IMR-90 (cell line): ENCODE measurements around the gene FBXO9. TPM values are rescaled to one million over a fixed set of nuclear protein-coding genes. Genes with fewer than 3 reads are reported as not detected.

Experiments
- ATAC-seq: fragments of 200-7000 bp; cut with Tn5 transposase; 2 replicates; pipeline ENCODE4 v1.9.1; 2020; ENCODE audit warnings: low read depth, mild to moderate bottlenecking, moderate library complexity
- BruUV-seq: library from RNA; stranded (reverse); fragments of 400-500 nt; replicated peaks from 2 replicates; lab custom pipeline; 2021; lab: Mats Ljungman, UMichigan
- CTCF ChIA-PET: fragments of 300-600 bp; formaldehyde crosslinking; extraction: SDS; loops from one replicate; lab custom pipeline; 2021; ENCODE audit warnings: antibody characterized with exemption; lab: Yijun Ruan, JAX
- POLR2A ChIA-PET: fragments of 300-600 bp; sonication (Branson Sonifier 250); formaldehyde crosslinking; loops from one replicate; lab custom pipeline; 2022; ENCODE audit warnings: antibody characterized with exemption; ENCODE audit not compliant: unreplicated experiment; lab: Charles Lee
- DNase-seq: peaks from one replicate; pipeline ENCODE4 v3.0.0; 2013
- H2AFZ ChIP-seq: replicated peaks from 2 replicates; pipeline ENCODE3; 2013; ENCODE audit warnings: low read length, mild to moderate bottlenecking; ENCODE audit not compliant: poor library complexity
- H2AK5ac ChIP-seq: 2 replicates; pipeline ENCODE4 v1.6.1; 2013; ENCODE audit warnings: low read depth, low read length, inconsistent platforms
- H2AK9ac ChIP-seq: replicated peaks from 2 replicates; pipeline ENCODE3; 2013; ENCODE audit warnings: mild to moderate bottlenecking, low read depth, low read length, moderate library complexity; ENCODE audit not compliant: poor library complexity
- H2BK120ac ChIP-seq: 2 replicates; pipeline ENCODE4 v1.6.1; 2013; ENCODE audit warnings: low read depth, low read length, inconsistent platforms
- H2BK15ac ChIP-seq: 3 replicates; pipeline ENCODE4 v1.6.1; 2013; ENCODE audit warnings: low read depth, low read length, inconsistent platforms
- H2BK20ac ChIP-seq: 2 replicates; pipeline ENCODE4 v1.6.1; 2013; ENCODE audit warnings: low read depth, mild to moderate bottlenecking, inconsistent platforms, low read length, moderate library complexity
- H2BK5ac ChIP-seq: 2 replicates; pipeline ENCODE4 v1.6.1; 2013; ENCODE audit warnings: mild to moderate bottlenecking, low read depth, low read length, inconsistent platforms; ENCODE audit not compliant: poor library complexity, severe bottlenecking
- H3K14ac ChIP-seq: replicated peaks from 2 replicates; pipeline ENCODE4 v1.6.1; 2013; ENCODE audit warnings: low read depth, low read length, inconsistent platforms
- H3K18ac ChIP-seq: 2 replicates; pipeline ENCODE4 v1.6.1; 2013; ENCODE audit warnings: low read depth, low read length, control low read depth
- H3K23ac ChIP-seq: 2 replicates; pipeline ENCODE4 v1.6.1; 2013; ENCODE audit warnings: low read depth, low read length, inconsistent platforms
- H3K27ac ChIP-seq: 2 replicates; pipeline ENCODE4 v1.5.1; 2013; ENCODE audit warnings: mild to moderate bottlenecking, control low read depth, low read length; ENCODE audit not compliant: insufficient read depth
- H3K27me3 ChIP-seq: 2 replicates; pipeline ENCODE4 v1.6.1; 2013; ENCODE audit warnings: low read length; ENCODE audit not compliant: control insufficient read depth, insufficient read depth
- H3K36me3 ChIP-seq: 2 replicates; pipeline ENCODE4 v1.6.1; 2013; ENCODE audit warnings: low read length, mixed read lengths; ENCODE audit not compliant: control insufficient read depth, insufficient read depth
- H3K4ac ChIP-seq: 2 replicates; pipeline ENCODE4 v1.6.1; 2013; ENCODE audit warnings: low read depth, low read length, inconsistent platforms
- H3K4me1 ChIP-seq: 2 replicates; pipeline ENCODE4 v1.6.1; 2013; ENCODE audit warnings: low read length, mixed read lengths; ENCODE audit not compliant: control insufficient read depth, insufficient read depth
- H3K4me2 ChIP-seq: 2 replicates; pipeline ENCODE4 v1.6.1; 2013; ENCODE audit warnings: low read depth, mild to moderate bottlenecking, control low read depth, low read length, moderate library complexity
- H3K4me3 ChIP-seq: 2 replicates; pipeline ENCODE4 v1.5.1; 2013; ENCODE audit warnings: low read depth, mild to moderate bottlenecking, control low read depth, low read length, moderate library complexity; ENCODE audit not compliant: insufficient read depth
- H3K56ac ChIP-seq: 2 replicates; pipeline ENCODE4 v1.6.1; 2013; ENCODE audit warnings: low read length, inconsistent platforms; ENCODE audit not compliant: insufficient read depth; ENCODE audit errors: extremely low read depth
- H3K79me1 ChIP-seq, 2 experiments: 2 replicates each; pipeline ENCODE4 v1.6.1; 2013; ENCODE audit warnings: low read length in 2 of 2, inconsistent platforms in 1 of 2, low read depth in 1 of 2
- H3K9ac ChIP-seq: 2 replicates; pipeline ENCODE4 v1.6.1; 2013; ENCODE audit warnings: low read depth, low read length, control low read depth
- H3K9me1 ChIP-seq: 2 replicates; pipeline ENCODE4 v1.6.1; 2013; ENCODE audit warnings: low read length, inconsistent platforms; ENCODE audit not compliant: insufficient read depth
- H3K9me3 ChIP-seq: 2 replicates; pipeline ENCODE4 v1.6.1; 2013; ENCODE audit warnings: low read length; ENCODE audit not compliant: control insufficient read depth, insufficient read depth
- H4K20me1 ChIP-seq: 2 replicates; pipeline ENCODE4 v1.6.1; 2013; ENCODE audit warnings: low read length, inconsistent platforms; ENCODE audit not compliant: insufficient read depth
- H4K5ac ChIP-seq: 2 replicates; pipeline ENCODE4 v1.6.1; 2013; ENCODE audit warnings: mild to moderate bottlenecking, low read depth, low read length, control low read depth
- H4K8ac ChIP-seq, 2 experiments: 2 replicates each; pipeline ENCODE4 v1.6.1; 2013; ENCODE audit warnings: low read depth in 2 of 2, low read length in 2 of 2, control low read depth in 1 of 2, inconsistent platforms in 1 of 2
- H4K91ac ChIP-seq: 2 replicates; pipeline ENCODE4 v1.6.1; 2013; ENCODE audit warnings: low read depth, low read length, inconsistent platforms; ENCODE audit not compliant: insufficient read depth
- BHLHE40 ChIP-seq: fragments of 150-350 bp; IDR thresholded peaks from 2 replicates; pipeline ENCODE4 v1.6.1; 2016; ENCODE audit warnings: mild to moderate bottlenecking, low read depth, low read length
- CEBPB ChIP-seq: IDR thresholded peaks from 2 replicates; pipeline ENCODE4 v1.6.1; 2012; ENCODE audit warnings: low read depth, low read length, improper control_type of control experiment
- CHD1 ChIP-seq: IDR thresholded peaks from 2 replicates; pipeline ENCODE4 v1.6.1; 2012; ENCODE audit warnings: low read depth, low read length, improper control_type of control experiment
- FOS ChIP-seq: fragments of 150-350 bp; IDR thresholded peaks from 2 replicates; pipeline ENCODE4 v1.6.1; 2016; ENCODE audit warnings: low read depth, low read length
- MAFK ChIP-seq: IDR thresholded peaks from 2 replicates; pipeline ENCODE4 v1.6.1; 2012; ENCODE audit warnings: low read depth, low read length, improper control_type of control experiment
- MAZ ChIP-seq: IDR thresholded peaks from 2 replicates; pipeline ENCODE4 v1.6.1; 2012; ENCODE audit warnings: low read depth, mild to moderate bottlenecking, low read length, improper control_type of control experiment, moderate library complexity, borderline replicate concordance
- MXI1 ChIP-seq: IDR thresholded peaks from 2 replicates; pipeline ENCODE4 v1.6.1; 2012; ENCODE audit warnings: low read depth, mild to moderate bottlenecking, low read length, moderate library complexity, borderline replicate concordance
- NFE2L2 ChIP-seq: fragments of 150-350 bp; IDR thresholded peaks from 2 replicates; pipeline ENCODE4 v1.6.1; 2016; ENCODE audit warnings: low read depth, mild to moderate bottlenecking, low read length
- POLR2A ChIP-seq: IDR thresholded peaks from 2 replicates; pipeline ENCODE4 v1.6.1; 2012; ENCODE audit warnings: mild to moderate bottlenecking, low read depth, low read length
- RAD21 ChIP-seq: IDR thresholded peaks from 2 replicates; pipeline ENCODE4 v1.6.1; 2012; ENCODE audit warnings: low read length, improper control_type of control experiment
- RCOR1 ChIP-seq: IDR thresholded peaks from 2 replicates; pipeline ENCODE4 v1.6.1; 2012; ENCODE audit warnings: mild to moderate bottlenecking, low read length, improper control_type of control experiment; ENCODE audit not compliant: insufficient replicate concordance
- RFX5 ChIP-seq: IDR thresholded peaks from 2 replicates; pipeline ENCODE4 v1.8.0; 2012; ENCODE audit warnings: low read depth, mild to moderate bottlenecking, low read length, moderate library complexity
- SMC3 ChIP-seq: fragments of 150-350 bp; IDR thresholded peaks from 2 replicates; pipeline ENCODE4 v1.6.1; 2016; ENCODE audit warnings: low read depth, mild to moderate bottlenecking, antibody characterized with exemption, low read length, moderate library complexity
- WGBS, 2 experiments: methylation state at CpG; one replicate each; pipeline versions ENCODE4 v1.1.5 to v1.1.7; 2013; ENCODE audit warnings: missing lambda C conversion rate in 2 of 2; ENCODE audit not compliant: insufficient read length in 1 of 2; ENCODE audit errors: extremely low coverage in 2 of 2; 5-methylcytosine and 5-hydroxymethylcytosine counted together
- dilution Hi-C: fragments of 300-500 bp; cut with HindIII; formaldehyde crosslinking; loops from one replicate; pipeline ENCODE4 v1.14.3; 2018; ENCODE audit warnings: low sequenced_read_pairs; ENCODE audit not compliant: unreplicated experiment
- in situ Hi-C: fragments of 300-500 bp; cut with MboI; formaldehyde crosslinking; loops from 3 replicates; pipeline ENCODE4 v1.14.3; 2019; ENCODE audit warnings: low sequenced_read_pairs, inconsistent platforms, mixed read lengths
- intact Hi-C: fragments of 100-400 bp; cut with micrococcal nuclease; formaldehyde crosslinking; loops from 2 replicates; pipeline ENCODE4 v1.10.0; 2022
- polyA plus RNA-seq, 3 experiments: library from polyadenylated mRNA; depleted of rRNA; stranded (reverse); fragments of >200 nt; gene quantifications; 2 replicates each; pipeline ENCODE4 v1.2.3, GENCODE V29; 2012; ENCODE audit warnings: low replicate concordance in 1 of 3
- total RNA-seq: library from RNA; depleted of rRNA; stranded (reverse); fragments of >200 nt; gene quantifications from 2 replicates; pipeline ENCODE4 v1.2.3, GENCODE V29; 2012
- TF ChIP-seq, protein P1 (sequence below): conservative IDR thresholded peaks from 2 replicates; pipeline ENCODE4 v1.5.1; 2012; ENCODE audit warnings: mild to moderate bottlenecking, low read depth, low read length, improper control_type of control experiment
- TF ChIP-seq, protein P2 (sequence below): fragments of 150-350 bp; IDR thresholded peaks from 2 replicates; pipeline ENCODE4 v1.6.1; 2016; ENCODE audit warnings: low read depth, mild to moderate bottlenecking, low read length, moderate library complexity, borderline replicate concordance
- TF ChIP-seq, protein P3 (sequence below): fragments of 150-350 bp; IDR thresholded peaks from 2 replicates; pipeline ENCODE4 v1.6.1; 2017; ENCODE audit warnings: mild to moderate bottlenecking, antibody characterized with exemption, low read length, low read depth

FBXO9 gene
- total and polyA plus RNA-seq, 2 of the 4 experiments (the other 2 are of a cell fraction) = 49.6 to 65.9 TPM

DNA sequence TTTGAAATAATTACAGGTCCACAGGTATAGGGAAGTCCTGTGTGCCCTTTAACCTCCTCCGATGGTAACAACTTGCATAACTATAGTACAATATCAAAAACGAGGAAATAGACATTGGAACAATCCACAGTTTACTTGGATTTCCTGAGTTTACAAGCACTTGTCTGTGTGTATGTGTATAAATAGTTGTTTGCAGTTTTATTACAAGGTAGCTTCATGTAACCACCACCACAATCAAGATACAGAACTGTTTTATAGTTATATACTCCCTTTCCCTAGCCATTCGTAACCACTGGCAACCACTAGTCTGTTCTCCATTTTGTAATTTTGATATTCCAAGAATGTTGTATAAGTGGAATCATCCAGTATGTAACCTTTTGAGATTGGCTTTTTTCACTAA is 9.1 kb downstream of the FBXO9 start:
- Histone ChIP-seq H3K27ac (no peak overlapping the region), H3K79me1 (peaks cover 6 to 13% of the 10 kb centered on the region in 2 experiments), H3K4me3 (no peak overlapping the region), H3K23ac (no peak overlapping the region), H3K9me3 (no peaks in the 10 kb centered on the region), H4K5ac (no peak overlapping the region), H3K14ac (no peak overlapping the region), H3K36me3 (peaks cover 16% of the 10 kb centered on the region), H3K4ac (no peak overlapping the region), H3K56ac (no peak overlapping the region), H4K91ac (no peak overlapping the region), H2BK15ac (no peak overlapping the region), H3K4me2 (no peak overlapping the region), H2BK120ac (no peak overlapping the region), H3K18ac (no peak overlapping the region), H3K9me1 (no peaks in the 10 kb centered on the region), H3K27me3 (no peaks in the 10 kb centered on the region), H4K8ac (no peak overlapping the region), H2BK5ac (no peak overlapping the region), H2AFZ (no peak overlapping the region), H4K20me1 (no peaks in the 10 kb centered on the region; the same call in 1 of the 2 replicates), H2AK5ac (no peak overlapping the region), H2AK9ac (no peak overlapping the region), H2BK20ac (no peak overlapping the region), H3K9ac (no peak overlapping the region), H3K4me1 (no peaks in the 10 kb centered on the region)
- intact Hi-C loops (no loop called here), dilution Hi-C loops (no loop called here), in situ Hi-C loops (no loop called here)
- ChIA-PET CTCF (no interaction called here), POLR2A (no interaction called here)
- no TSS peak for BruUV-seq
- no peak for TF ChIP-seq RCOR1
- no peak for TF ChIP-seq MXI1
- TF ChIP-seq, protein P1, sequence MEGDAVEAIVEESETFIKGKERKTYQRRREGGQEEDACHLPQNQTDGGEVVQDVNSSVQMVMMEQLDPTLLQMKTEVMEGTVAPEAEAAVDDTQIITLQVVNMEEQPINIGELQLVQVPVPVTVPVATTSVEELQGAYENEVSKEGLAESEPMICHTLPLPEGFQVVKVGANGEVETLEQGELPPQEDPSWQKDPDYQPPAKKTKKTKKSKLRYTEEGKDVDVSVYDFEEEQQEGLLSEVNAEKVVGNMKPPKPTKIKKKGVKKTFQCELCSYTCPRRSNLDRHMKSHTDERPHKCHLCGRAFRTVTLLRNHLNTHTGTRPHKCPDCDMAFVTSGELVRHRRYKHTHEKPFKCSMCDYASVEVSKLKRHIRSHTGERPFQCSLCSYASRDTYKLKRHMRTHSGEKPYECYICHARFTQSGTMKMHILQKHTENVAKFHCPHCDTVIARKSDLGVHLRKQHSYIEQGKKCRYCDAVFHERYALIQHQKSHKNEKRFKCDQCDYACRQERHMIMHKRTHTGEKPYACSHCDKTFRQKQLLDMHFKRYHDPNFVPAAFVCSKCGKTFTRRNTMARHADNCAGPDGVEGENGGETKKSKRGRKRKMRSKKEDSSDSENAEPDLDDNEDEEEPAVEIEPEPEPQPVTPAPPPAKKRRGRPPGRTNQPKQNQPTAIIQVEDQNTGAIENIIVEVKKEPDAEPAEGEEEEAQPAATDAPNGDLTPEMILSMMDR = no peak
- no peak for TF ChIP-seq POLR2A
- TF ChIP-seq CHD1 = no peak
- no peak for TF ChIP-seq FOS
- no peak for TF ChIP-seq RFX5
- TF ChIP-seq NFE2L2 = no peak
- TF ChIP-seq SMC3 = no peak
- TF ChIP-seq CEBPB = no peak
- TF ChIP-seq, protein P2, sequence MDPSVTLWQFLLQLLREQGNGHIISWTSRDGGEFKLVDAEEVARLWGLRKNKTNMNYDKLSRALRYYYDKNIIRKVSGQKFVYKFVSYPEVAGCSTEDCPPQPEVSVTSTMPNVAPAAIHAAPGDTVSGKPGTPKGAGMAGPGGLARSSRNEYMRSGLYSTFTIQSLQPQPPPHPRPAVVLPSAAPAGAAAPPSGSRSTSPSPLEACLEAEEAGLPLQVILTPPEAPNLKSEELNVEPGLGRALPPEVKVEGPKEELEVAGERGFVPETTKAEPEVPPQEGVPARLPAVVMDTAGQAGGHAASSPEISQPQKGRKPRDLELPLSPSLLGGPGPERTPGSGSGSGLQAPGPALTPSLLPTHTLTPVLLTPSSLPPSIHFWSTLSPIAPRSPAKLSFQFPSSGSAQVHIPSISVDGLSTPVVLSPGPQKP = no peak
- TF ChIP-seq BHLHE40 = no peak
- TF ChIP-seq, protein P3, sequence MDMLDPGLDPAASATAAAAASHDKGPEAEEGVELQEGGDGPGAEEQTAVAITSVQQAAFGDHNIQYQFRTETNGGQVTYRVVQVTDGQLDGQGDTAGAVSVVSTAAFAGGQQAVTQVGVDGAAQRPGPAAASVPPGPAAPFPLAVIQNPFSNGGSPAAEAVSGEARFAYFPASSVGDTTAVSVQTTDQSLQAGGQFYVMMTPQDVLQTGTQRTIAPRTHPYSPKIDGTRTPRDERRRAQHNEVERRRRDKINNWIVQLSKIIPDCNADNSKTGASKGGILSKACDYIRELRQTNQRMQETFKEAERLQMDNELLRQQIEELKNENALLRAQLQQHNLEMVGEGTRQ = no peak
- TF ChIP-seq MAZ = no peak
- no peak for TF ChIP-seq MAFK
- TF ChIP-seq RAD21 = no peak
- ATAC-seq = no peak
- DNase-seq = no peak
- WGBS, 2 experiments = no CpG with 5 or more reads among the region's 3 CpGs
